ENCODE measurements around the gene C5orf63.
"Not testable (repeated sequence)": the region's sequence is repeated elsewhere in the genome, so short reads cannot be mapped to it uniquely, and the experiment has no call there.

The C5orf63 gene

GRCh38 chr5:127070243-127070642, 3.1 kb downstream of the C5orf63 start:
- DNase-seq: no peak

- no peak for DNase-seq
These were observed 4.6 kb downstream of the C5orf63 start for GRCh38 chr5:127068493-127069214.

GRCh38 chr5:127066721-127067120, 6.6 kb downstream of the C5orf63 start:
- no peak for DNase-seq

- no peak for DNase-seq
These were observed 9.0 kb downstream of the C5orf63 start for GRCh38 chr5:127064253-127064840.

DNA sequence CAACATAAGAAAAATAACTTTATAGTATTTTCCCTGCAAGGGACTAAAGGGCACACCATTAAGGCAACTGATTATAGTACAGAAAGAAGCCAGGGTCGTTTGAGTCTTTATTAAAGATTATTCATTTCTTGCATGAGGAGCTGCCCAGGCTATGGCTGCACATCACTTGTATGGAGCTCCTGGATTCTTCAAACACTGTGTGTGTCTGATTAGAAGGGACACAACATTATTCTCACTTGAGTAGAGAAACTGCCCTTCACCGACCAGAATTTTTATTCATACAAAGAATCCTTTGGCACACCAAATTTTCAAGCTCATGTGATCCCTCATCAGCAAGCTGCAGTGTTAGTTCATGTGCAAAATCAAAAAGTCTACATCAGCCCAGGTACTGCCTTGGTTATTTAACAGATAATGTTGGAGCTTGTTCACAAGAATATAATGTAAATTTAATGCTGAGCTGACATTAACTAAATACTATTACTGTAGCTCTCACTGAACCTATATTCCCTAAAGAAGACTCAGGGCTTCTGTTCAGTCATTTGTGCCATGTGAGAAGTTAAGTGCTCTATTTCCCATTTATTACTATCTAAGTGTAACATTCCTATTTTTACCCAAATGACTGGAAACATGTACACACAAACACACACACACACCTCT, 9.9 kb downstream of the C5orf63 start:
- DNase-seq: no peak

DNA sequence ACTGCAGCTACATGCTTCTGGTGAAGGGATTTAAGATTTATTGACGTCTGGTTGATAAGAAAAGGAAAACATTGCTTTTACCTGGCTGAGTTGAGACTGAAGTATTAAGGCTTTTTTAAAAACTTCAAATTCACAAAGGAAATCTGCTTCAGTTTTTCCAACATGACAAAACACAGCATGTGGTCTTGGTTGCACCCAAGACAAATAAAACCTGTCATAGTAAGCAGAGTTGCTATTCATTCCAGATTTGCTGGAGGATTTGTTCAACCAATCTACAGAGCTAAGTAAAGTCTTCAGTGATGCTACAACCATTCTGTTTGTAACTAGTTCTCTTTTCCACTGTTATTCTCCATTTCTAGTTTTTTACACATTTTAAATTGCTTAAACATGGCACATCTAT, 11.3 kb downstream of the C5orf63 start:
- DNase-seq: no peak

DNA sequence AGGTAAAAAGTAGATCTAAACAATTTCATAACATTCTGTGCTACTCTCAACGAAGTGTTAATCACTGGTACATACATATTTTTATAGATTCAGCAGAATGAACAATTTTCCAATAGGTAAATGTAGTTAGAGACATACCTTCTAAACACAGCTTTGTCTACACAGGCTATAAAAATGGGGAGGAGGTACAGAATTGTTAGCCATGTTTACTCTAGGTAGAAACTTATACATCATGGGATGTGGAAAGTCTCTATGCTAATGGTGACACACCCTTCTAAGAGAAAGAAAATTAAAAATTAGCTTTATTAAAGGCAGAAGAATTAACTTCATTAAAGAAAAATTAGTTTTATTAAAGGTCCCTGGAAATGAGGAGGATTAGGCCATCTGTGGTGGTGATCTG, 11.8 kb downstream of the C5orf63 start:
- no peak for DNase-seq

DNA sequence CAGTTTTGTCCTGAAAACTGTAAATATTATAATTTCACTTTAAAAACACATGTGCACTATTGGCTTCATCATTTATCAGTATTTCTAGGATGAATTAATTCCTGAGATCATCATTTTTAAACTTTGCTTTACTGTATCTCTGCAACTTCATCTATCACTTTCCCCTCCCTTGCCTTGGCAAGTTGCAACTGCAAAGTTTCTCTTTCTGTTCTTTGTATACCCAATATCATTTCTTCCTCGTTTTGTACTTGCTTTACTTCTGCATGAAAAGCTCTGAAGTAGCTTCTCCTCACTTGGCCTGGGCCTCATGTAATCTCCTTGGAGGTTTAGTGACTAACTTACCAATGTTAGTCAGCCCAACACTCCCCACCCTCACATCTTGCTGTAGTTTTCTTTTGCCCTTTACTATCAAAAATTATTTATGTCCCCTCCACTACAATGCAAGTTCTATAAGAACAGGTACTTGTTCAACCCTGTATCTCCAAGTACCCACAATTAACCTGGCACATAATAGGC, 12.8 kb downstream of the C5orf63 start:
- DNase-seq: no peak

DNA sequence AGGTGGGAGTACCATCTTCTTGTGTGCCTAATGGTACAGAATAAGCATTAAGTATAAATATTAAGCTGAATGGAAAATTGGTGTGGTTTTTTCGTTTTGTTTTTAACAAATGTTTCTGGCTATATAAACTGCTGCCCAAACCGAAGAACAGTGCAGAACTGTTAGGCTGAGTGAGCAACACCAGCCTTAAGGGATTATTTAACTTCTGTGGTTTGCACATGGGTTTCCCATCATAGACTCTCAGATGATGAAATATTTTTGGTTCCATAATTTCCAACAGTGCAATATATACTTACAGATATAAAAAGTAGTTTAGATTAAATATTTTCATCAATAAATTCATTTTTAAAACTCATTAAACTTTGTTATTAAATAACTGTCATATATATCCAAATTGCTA, 16.4 kb downstream of the C5orf63 start:
- no peak for DNase-seq

- no peak for DNase-seq
These were observed 17.2 kb downstream of the C5orf63 start for GRCh38 chr5:127055880-127056653.

DNA sequence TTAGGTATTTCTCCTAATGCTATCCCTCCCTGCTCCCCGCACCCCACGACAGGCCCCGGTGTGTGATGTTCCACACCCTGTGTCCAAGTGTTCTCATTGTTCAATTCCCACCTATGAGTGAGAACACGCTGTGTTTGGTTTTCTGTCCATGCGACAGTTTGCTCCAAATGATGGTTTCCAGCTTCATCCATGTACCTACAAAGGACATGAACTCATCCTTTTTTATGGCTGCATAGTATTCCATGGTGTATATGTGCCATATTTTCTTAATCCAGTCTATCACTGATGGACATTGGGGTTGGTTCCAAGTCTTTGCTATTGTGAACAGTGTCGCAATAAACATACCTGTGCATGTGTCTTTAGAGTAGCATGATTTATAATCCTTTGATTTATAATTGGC, 19.8 kb downstream of the C5orf63 start:
- not testable (repeated sequence) for DNase-seq

DNA sequence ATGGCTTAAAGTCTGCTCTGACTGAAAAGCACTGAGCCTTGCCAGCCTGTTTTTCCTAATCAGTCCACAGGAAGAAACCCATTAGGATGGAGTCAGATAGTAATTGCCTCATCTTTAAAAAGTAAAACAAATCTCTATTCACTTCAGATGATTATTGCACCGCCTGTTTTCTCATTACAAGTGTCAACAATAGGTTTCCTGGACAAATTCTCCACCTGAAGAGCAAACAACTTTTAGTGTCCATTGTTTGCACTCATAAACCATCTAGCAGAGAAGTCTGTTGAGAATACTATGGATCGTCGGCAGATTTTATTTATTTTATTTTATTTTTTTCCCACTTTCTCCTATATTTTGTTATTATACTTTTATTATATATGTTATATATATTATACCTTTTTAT, 20.3 kb downstream of the C5orf63 start:
- no peak for DNase-seq

DNA sequence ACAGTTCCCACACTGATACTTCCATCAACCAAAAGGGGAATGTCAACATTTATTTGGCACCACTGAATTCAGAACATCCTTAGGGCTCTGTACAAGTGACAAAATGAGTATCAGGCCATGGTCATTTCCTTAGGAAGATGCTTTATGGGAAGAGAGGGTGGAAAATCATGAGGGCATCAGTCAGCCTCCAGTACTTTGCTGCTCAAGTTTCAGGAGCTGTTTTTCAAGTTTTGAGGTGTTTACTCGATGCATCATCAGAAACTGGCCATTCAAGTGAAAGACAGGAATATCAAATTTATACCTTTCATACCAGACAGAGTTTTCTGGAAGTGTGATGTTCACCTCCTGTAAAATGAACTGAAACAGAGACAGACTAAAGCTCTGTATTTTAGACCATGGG, 21.7 kb downstream of the C5orf63 start:
- DNase-seq: no peak

DNA sequence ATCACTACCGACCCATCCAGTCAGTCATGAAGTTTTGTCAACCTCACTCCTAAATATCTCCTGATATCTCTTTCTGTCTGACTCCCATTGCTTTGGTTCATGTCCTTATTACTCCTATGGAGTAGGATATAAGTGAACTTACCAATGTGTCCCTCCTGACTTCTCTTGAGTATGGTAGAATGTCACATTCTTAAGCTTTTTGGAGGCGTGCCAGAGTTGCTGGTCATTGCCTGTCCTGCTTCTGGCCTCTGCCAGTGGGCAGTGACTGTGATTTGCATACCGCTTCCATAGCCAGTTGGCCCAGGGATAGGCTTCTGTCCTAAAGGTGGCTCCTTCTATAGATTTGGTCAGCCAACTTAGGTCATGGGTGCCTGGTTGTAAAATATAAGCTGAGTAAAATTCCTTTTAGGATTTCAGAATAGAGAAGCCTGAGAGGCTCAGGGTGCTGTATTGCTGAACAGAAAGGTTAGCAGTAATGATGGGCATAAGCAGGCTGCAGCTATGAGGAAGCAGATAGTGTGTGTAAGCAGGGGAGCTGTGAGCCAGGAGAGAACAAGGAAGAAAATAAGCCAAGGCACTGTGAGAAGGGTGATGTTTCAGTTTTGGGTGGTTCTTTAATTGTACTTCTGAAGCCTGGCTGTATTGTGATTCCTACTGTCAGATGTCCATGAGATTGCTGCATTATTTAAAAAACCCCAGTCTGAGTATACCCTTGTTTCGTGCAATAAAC, 26.8 kb downstream of the C5orf63 start:
- no peak for DNase-seq

DNA sequence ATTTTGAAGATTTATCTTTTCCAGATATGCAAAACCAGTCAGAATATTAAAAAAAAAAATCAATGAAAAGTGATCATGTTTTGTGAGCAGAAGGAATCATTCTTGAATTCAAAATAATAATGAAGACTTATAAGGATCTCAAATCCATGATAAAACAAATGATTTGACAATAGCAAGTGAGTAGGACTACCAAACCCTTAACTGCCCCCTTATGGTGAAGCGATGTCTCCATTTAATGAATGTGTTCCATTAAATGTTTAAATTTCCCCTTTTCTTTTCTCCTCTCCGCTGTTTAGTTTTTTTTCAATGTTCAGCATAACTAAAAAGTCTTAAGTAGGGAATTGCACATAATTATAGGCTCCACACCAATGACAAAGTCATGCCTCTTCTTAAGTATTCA, 30.7 kb downstream of the C5orf63 start:
- no peak for DNase-seq

GRCh38 chr5:127041571-127041970, 31.7 kb downstream of the C5orf63 start:
- no peak for DNase-seq

DNA sequence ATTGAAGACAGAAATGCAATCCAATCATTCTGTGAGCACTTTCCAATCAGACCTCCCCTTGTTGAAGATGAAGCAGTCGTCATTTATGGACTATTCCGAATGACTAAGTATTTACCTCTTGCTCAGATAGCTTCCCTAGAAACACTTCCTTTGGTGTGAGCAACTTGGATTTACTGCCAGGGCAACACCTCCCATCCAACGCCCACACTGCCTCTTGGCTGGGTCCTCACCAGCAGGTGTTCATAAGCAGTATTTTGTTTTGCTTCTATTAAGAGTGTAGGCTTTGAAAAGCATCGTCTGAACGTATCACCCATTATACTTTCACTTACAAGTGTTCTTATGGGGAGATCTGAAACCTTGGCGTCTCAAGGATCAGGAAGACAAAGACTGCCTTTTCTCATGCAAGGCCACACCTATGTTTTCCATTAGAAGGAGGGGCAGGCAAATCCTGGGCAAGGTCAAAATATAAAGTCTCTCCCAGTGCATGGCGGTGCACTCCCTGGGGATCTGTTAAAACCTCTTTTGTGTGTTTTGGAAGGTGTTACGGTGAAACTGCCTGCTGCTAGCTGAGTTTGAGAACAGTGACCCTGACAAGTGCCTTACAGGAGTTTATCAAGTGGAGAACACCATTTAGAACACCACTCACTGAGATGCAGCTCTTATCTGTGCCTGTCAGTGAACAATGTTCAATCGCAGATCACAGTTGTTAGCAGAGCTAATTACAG, 32.3 kb downstream of the C5orf63 start:
- DNase-seq: no peak

- DNase-seq: no peak
These were observed 34.8 kb downstream of the C5orf63 start for GRCh38 chr5:127038550-127038949.

- no peak for DNase-seq
These were observed 41.5 kb downstream of the C5orf63 start for GRCh38 chr5:127031863-127032232.

DNA sequence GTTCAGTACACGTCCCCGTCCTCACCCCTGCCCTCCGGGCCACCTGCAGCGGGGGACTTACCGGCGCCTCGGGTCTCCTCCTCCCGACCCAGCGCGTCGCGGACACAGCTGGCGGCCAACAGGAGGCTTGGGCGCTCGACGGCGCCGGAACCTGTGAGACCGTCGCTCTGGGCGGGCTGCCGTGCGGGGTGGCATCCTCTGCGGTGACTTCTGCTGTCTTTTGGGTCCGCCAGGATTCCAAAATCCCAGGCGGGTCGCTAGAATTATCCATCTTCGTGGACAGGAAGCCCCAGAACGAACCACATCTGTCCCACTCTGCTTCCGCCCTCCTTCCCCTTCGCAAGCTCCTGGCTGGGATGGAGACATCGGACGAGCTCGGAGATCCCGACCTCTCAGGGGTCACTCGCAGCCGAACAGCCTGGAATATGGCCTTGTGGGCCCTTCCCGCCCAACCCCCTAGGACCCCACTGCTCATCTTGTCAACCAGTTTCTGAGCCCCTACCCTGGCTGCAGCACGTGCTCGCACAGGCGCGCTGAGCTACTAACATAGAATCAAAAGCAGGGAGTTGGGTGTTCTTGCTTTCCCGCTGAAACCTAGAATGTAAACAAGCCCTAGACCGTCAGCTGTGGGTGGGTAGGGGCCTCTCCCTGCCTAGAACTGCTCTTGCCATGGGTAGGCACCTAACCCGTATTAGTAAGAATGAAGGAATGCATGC, 42.0 kb downstream of the C5orf63 start:
- DNase-seq: peak; percentile 1
